ENCODE measurements around the gene PIMREG. TPM values are rescaled to one million over a fixed set of nuclear protein-coding genes. Genes with fewer than 3 reads are reported as not detected.
A peak's percentile ranks its signal among the peaks of the same experiment; 100 is the strongest.

PIMREG gene
- total RNA-seq, 6 donors from 2014 or later = 0.67 to 1.3 (median 0.77) TPM; not detected in 2

DNA sequence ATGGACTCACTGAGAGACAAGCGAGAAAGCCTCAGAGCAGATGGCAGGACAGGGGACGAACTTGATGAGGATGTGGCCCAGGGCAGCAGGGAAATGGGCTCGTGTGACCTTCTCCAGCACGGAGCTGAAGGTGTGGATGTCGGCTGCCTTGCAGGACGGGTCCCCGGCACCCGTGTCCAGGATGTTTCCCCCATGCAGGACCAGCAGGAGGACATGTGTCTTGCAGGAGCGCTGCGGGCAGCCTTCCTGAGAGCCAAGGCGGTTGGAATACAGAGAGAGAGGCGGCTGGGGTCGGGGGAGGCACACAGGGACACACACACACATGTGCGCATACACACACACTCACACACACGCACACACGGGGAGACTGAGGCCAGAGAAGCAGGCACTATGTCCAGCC lies 39.3 kb downstream of the PIMREG start:
- Histone ChIP-seq H3K4me3 (no peak overlapping the region), H3K4me1 (peaks cover 0 to 9% (median 3%) of the 10 kb centered on the region in 4 donors), H3K9me3 (no peaks in the 10 kb centered on the region), H3K27ac (no peak overlapping the region), H3K36me3 (no peaks in the 10 kb centered on the region), H3K27me3 (no peaks in the 10 kb centered on the region)
- ATAC-seq (ENCODE audit: low FRiP score in 2 of 2) (no peak), DNase-seq (peak in 1 of 2 donors; percentile 58)
- TF ChIP-seq POLR2AphosphoS5 (IDR thresholded peaks at IDR 0.05) (no peak), POLR2A (IDR thresholded peaks at IDR 0.05) (no peak), EP300 (IDR thresholded peaks at IDR 0.05) (no peak), CTCF (IDR thresholded peaks at IDR 0.05) (no peak)
- 92 to 95% methylated on average over 16 of the region's 16 CpGs for WGBS, 2 donors

GRCh38 chr17:6485646-6486412 lies 41.6 kb downstream of the PIMREG start:
- no peak overlapping the region for H3K4me3 ChIP-seq
- DNase-seq = no peak
- peak overlapping the region in 1 of 4 donors; percentile 24 for H3K27ac ChIP-seq
- no peaks in the 10 kb centered on the region for H3K36me3 ChIP-seq
- H3K9me3 ChIP-seq = no peaks in the 10 kb centered on the region
- peaks cover 0 to 6% (median 3%) of the 10 kb centered on the region in 4 donors for H3K4me1 ChIP-seq
- no peak for ATAC-seq (ENCODE audit: low FRiP score in 2 of 2)
- no peaks in the 10 kb centered on the region for H3K27me3 ChIP-seq
- TF ChIP-seq POLR2A (IDR thresholded peaks at IDR 0.05) (no peak), CTCF (IDR thresholded peaks at IDR 0.05) (no peak), POLR2AphosphoS5 (IDR thresholded peaks at IDR 0.05) (no peak), EP300 (IDR thresholded peaks at IDR 0.05) (no peak)
- WGBS, 2 donors = 73 to 87% methylated on average over 2 to 5 of the region's 5 CpGs

GRCh38 chr17:6487251-6488007 lies 43.2 kb downstream of the PIMREG start:
- Histone ChIP-seq H3K27me3 (no peaks in the 10 kb centered on the region), H3K36me3 (no peaks in the 10 kb centered on the region), H3K27ac (peak overlapping the region in 1 of 4 donors; percentile 24), H3K4me1 (peaks cover 0 to 6% (median 3%) of the 10 kb centered on the region in 4 donors), H3K9me3 (no peaks in the 10 kb centered on the region), H3K4me3 (no peak overlapping the region)
- 54 to 70% methylated on average over 3 to 13 of the region's 13 CpGs for WGBS, 2 donors
- ATAC-seq (ENCODE audit: low FRiP score in 2 of 2) (peak in 1 of 2 donors; percentile 11), DNase-seq (peak in 1 of 2 donors; percentile 28)
- no peak for TF ChIP-seq CTCF (IDR thresholded peaks at IDR 0.05)
- peak in 1 of 2 donors; percentile 45 for TF ChIP-seq POLR2AphosphoS5 (IDR thresholded peaks at IDR 0.05)

- Histone ChIP-seq H3K4me3 (no peak overlapping the region), H3K36me3 (no peaks in the 10 kb centered on the region), H3K9me3 (no peaks in the 10 kb centered on the region), H3K27ac (no peak overlapping the region), H3K27me3 (no peaks in the 10 kb centered on the region), H3K4me1 (peaks cover 0 to 6% (median 3%) of the 10 kb centered on the region in 4 donors)
- DNase-seq = no peak
- no peak for ATAC-seq (ENCODE audit: low FRiP score in 2 of 2)
- 58 to 92% methylated on average over 6 of the region's 6 CpGs for WGBS, 2 donors
- TF ChIP-seq POLR2AphosphoS5 (IDR thresholded peaks at IDR 0.05) (no peak), POLR2A (IDR thresholded peaks at IDR 0.05) (no peak), EP300 (IDR thresholded peaks at IDR 0.05) (no peak)
These were observed 43.8 kb downstream of the PIMREG start for GRCh38 chr17:6488008-6488539.

GRCh38 chr17:6489016-6489550 lies 44.8 kb downstream of the PIMREG start:
- no peak overlapping the region for H3K4me3 ChIP-seq
- ATAC-seq (ENCODE audit: low FRiP score in 2 of 2) (no peak), DNase-seq (no peak)
- no peaks in the 10 kb centered on the region for H3K27me3 ChIP-seq
- 48 to 83% methylated on average over 2 to 6 of the region's 6 CpGs for WGBS, 2 donors
- no peaks in the 10 kb centered on the region for H3K36me3 ChIP-seq
- H3K27ac ChIP-seq = no peak overlapping the region
- TF ChIP-seq POLR2AphosphoS5 (IDR thresholded peaks at IDR 0.05) = no peak
- TF ChIP-seq EP300 (IDR thresholded peaks at IDR 0.05) = no peak
- TF ChIP-seq POLR2A (IDR thresholded peaks at IDR 0.05) = no peak
- no peak for TF ChIP-seq CTCF (IDR thresholded peaks at IDR 0.05)
- no peaks in the 10 kb centered on the region for H3K9me3 ChIP-seq
- H3K4me1 ChIP-seq = peaks cover 0 to 6% (median 5%) of the 10 kb centered on the region in 4 donors
